VCaP (cell line): ENCODE measurements around the gene ALDH3A1.

Source experiments
- H3K27ac ChIP-seq: fragments of 450-650 bp; 2 replicates; pipeline ENCODE4 v1.5.1; 2017
- TF ChIP-seq, protein P1 (sequence below): fragments of 450-650 bp; conservative IDR thresholded peaks from 2 replicates; pipeline ENCODE4 v1.5.1; 2017; ENCODE audit warnings: mild to moderate bottlenecking, moderate library complexity

The ALDH3A1 gene

DNA sequence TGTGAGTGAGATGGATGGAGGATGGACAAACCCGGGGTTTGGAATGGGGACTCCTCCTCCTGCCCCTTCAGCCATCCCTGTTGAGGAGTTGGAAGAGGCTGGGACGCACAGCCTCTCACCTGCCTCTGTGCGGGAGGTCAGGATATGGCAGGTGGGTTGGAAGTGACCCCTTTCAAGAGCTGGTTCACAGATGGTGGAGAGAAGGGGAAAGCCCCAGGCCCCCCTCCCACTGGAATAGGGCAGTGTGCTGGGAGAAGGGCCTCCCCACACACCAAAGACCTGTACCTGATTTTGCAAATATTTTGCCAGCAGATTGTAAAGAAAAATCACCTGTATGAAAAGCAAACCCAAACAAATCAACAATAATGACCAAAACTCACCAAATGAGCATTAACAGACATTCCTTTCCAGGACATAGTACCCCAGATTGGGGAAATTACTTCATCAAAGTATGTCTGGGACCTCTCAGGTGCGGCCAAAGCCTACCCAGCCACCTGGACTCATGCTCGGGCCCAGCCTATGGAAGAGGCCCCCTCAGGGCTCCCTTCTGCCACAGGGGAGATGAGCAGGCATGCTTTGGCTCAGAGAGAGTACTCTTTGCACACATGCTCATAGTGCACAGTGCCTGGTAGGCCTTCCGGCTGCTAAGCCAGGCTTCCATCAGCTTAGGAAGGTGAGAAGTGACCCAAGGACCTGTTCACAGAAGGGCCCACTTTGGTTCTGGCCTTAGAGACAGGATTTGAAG, 39.5 kb downstream of the ALDH3A1 start:
- TF ChIP-seq, protein P1, sequence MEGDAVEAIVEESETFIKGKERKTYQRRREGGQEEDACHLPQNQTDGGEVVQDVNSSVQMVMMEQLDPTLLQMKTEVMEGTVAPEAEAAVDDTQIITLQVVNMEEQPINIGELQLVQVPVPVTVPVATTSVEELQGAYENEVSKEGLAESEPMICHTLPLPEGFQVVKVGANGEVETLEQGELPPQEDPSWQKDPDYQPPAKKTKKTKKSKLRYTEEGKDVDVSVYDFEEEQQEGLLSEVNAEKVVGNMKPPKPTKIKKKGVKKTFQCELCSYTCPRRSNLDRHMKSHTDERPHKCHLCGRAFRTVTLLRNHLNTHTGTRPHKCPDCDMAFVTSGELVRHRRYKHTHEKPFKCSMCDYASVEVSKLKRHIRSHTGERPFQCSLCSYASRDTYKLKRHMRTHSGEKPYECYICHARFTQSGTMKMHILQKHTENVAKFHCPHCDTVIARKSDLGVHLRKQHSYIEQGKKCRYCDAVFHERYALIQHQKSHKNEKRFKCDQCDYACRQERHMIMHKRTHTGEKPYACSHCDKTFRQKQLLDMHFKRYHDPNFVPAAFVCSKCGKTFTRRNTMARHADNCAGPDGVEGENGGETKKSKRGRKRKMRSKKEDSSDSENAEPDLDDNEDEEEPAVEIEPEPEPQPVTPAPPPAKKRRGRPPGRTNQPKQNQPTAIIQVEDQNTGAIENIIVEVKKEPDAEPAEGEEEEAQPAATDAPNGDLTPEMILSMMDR = no peak
- H3K27ac ChIP-seq = no peak overlapping the region

DNA sequence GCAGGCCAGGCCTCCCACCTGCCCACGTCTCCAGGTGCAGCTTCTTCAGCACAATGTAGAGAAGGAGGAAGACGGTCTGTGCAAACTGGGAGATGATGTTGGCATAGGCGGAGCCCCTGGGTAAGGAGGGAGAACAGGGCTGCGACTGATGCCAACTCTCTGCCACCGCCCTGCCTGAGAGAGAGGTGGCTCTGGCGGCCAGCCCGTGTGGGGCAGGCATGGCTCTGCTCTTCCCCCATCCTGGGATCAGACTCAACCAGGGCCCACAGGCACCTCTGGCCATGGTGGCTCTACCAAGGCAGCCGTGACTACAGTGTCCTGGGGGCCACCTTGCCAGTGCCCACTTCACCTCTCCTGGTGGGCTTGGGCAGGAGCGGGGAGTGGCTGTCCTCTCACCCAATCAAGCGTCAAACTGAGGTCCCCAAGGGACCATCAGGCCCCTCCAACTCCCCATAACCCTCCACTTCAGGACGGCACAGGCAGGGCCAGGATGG, 40.3 kb downstream of the ALDH3A1 start:
- TF ChIP-seq, protein P1 = no peak
- no peak overlapping the region for H3K27ac ChIP-seq

DNA sequence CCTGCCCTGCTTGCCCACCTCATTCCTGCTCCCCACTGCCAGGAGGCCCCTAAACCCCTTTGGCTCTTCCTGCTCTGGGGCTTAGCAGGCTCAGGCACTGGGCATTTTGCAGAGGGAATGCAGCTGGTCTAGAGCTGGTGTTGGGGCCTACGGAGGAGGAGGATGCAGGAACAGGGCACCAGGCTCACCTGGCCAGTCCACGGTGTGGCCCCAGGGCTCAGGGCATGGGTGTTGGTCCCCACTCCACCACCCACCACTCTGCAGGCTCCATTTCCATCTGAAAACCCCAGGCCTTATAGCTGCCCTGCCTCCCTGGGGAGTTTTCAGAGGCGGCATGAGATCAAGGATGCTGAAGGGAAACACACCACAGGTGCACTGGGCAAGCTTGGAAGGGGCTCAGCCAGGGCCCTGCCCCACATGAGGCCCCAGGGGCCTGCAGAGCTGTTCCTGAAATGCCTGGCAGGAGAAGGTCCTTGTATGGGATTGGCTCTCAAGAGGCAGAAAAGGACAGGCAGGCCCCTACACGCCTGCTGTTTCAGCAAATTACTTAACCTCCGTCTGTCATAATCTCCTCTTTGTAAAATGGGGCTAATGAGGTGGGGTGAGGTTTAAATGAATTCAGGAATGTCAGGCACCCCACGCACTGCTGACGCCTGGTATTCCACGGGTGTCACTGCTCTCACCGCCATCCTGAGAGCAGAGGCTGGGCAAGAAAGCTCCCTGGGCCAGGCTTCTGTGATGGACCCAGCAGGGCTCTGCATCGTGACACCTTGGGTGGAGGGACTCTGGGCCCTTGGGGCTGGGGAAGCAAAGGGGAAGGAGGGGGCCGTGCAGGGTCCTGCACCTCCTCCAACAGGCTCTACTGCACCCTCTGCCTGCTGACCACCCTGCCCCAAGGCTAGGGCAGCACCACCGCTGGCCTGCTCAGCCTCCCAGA, 41.0 kb downstream of the ALDH3A1 start:
- TF ChIP-seq, protein P1 = no peak
- H3K27ac ChIP-seq = no peak overlapping the region

DNA sequence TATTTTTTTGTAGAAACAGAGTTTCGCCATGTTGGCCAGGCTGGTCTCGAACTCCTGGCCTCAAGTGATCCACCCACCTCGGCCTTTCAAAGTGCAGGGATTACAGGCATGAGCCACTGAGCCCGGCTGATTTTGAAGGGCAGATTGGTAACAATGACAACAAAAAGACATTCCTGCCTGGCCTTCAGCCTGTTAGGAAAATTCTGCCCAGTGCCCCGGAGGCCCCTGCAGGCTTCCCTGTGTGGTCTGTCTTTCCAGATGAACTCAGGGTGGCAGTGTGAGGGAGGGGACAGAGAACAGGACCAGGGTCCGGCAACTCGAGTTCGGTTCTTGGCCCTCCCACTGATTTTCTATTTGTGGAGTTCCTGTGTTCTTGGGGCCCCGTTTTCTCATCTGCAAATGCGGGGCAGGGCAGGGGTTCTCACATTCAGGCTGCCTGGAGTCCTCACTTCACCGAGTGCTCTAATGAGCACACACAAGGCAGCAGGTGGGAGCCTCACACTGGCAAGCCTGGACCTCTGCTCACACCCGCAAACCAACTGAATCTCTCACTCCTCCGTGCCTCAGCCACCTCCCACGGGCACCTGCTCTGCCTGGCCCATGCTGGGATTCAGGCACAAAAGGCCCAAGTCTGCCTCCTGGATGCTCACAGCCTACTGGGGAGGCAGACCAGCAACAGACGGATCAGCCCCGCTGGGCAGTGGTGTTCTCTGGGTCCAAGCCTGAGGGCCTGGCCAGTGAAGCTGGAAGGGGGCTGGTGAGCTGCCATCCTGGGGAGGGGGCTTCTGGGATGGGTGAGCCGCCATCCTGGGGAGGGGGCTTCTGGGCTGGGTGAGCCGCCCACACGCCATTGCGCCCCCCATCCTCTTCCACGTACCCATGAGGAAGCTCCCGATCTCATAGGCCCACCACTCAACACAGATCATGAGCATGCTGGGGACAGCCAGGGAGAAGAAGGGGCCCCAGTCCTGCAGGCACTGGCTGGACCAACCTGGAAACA, 42.0 kb downstream of the ALDH3A1 start:
- TF ChIP-seq, protein P1 = no peak
- no peak overlapping the region for H3K27ac ChIP-seq

DNA sequence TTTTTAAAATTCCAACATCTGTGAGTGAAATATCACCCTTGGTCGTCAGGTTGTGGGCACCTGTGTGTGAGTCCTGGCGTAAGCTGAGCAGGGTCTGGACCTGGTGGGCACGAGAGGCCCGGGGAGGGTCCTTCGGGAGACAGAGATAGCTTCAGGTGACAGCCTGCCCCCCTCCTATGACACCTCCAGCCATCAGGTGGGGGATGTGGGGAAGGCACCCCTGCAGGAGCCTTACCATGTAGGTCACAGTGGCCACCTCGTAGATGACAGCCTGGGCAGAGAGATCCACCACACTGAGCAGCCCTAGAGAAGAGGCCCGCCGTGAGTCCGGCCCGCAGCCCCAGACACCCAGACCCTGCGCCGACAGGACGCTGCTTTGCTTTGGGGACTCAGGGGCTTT, 42.9 kb downstream of the ALDH3A1 start:
- no peak overlapping the region for H3K27ac ChIP-seq
- TF ChIP-seq, protein P1 = no peak

DNA sequence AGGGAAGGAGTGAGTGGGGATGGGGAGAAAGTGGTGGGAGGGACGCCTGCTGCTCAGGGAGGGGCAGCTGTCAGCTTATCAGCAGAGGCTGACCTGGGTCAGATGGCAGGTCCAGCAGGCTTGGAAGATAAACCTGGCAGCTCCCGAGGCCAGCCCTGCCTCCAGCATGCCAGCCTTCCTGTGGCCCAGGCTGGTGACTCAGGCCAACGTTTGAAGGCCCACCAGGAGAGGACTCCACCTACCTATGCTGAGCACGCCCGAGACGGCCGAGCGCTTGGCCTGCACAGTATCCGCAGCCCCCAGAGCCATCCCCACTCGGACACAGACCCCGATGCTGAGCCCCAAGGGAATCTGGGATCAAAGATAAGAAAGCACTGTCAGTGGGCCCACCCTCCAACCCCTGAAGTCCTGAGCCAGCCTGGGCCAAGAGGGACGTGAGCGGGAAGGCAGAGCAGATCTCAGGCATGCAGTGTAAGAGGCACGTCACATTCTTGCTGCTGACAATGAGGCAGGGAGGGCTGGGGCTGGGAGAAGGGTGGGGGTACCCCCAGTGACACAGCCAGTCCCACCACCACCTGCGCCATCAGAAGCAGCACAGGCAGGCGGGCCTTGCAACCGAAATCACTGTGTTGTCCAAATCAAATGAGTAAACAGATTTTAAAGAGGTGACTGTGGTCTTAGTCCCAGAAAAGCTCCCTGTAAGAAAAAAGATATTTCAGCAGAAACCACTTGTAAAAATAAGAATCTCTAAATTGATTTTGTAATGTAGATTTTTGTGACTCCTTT, 44.1 kb downstream of the ALDH3A1 start:
- no peak overlapping the region for H3K27ac ChIP-seq
- TF ChIP-seq, protein P1 = no peak
